Umbilical cord (tissue), 2 donors: ENCODE measurements around the gene TMX1. TPM values are rescaled to one million over a fixed set of nuclear protein-coding genes. Genes with fewer than 3 reads are reported as not detected.

Experiments used
- DNase-seq: peaks from one replicate; pipeline ENCODE4 v3.0.0-alpha.2; 2015; ENCODE audit warnings: low spot score
- total RNA-seq: library from RNA; depleted of rRNA; stranded (reverse); fragments of >200 nt; gene quantifications from one replicate; pipeline ENCODE4 v1.2.3, GENCODE V29; 2014; ENCODE audit warnings: low replicate concordance; ENCODE audit not compliant: insufficient read depth

Gene TMX1
- total RNA-seq, 1 donor from 2014 or later: 44.8 TPM

- DNase-seq: no peak
Observed at GRCh38 chr14:51293149-51293911, 53.3 kb downstream of the TMX1 start.

DNA sequence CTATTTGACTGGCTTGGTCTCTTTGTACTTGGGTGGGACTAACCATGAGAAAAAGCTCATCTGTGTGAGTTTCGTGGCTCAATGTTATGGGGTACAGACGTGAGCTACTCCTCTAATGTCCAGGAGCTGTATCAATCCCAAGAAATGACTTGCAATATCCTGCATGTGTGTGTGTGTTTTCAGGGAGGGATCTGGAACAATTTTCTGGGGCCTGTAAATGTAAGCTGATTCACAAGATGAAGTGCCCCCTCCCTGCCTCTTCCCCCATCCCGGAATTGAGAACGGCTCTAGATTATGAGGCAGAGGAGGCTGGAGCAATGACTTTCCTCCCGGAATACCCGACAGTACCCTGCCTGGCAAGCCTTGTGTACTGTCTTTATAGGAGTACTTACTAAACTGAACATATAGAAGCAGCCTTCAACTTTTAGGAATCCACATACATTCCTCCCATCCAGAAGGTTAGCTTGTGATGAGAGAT is 53.9 kb downstream of the TMX1 start:
- no peak for DNase-seq

DNA sequence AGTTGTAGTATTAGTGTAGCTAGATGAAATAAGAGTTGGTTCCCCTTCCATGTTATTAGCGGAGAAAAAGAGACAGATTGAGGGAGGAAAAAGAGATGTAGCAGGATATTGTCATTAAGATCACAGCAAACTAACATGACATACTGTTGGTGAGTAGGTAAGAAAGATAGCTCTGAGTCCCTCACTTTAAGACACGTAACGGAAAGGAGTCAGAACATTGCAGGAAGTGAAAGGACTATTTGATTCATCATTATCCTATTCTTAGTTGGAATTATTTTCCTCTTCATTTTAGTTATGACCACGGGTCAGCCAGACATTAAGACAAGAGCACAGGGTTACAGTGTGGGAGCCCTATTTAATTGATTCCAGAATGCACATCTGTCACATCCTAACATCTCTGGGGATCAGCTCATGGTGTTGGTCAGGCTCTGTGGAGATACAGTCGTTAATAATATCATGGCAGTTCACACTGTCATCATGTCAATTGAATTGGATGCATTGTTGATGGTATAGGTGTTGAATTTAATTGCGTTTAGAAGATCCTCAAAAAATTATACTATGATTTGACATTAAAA is 55.0 kb downstream of the TMX1 start:
- no peak for DNase-seq

DNA sequence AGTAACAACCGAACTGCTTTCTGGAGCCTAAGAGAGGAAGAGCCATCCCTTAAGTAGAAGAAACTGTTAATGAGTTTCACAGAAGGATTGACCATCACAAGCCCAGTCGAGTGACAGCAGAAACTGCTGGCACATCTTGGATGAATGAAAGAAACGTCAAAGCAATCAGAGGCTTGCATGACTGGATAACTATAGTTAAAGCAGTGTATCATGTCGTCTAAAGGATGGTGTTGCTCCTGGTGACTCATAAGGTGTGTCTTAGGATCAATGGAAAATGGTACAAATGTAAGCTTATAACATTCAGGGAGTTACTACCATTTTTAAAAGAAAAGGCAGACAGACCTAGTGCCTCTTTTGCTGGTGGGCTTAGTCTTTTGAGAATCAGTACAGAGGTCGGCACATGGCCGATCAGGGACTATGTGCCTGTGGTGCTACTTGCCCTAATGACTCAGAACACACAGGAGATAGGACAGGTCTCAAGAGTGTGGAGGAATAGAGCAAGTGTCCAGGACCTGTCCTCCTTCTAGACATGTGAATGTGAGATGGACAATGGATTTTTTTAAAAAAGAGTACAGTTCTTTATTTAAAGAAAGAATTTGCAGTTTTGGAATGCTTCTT is 55.7 kb downstream of the TMX1 start:
- no peak for DNase-seq

DNA sequence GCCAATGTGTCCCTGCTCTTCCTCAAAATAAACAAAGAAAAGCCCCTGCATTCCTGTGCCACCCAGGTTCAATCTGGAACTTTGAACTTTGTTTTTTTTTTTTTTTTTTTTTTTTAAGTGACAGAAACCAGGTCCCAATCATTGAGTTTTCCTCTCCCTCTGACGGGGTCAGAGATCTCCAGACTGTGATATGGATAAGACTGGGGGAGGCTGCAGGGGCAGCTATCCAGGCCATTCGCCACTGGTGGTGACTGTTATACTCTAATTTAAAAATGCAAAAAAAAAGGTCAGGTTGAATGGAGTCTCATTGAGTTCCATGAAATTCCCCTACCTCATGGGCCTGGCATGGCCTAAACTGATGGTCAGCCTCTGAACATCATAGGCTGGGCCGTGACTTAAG is 57.0 kb downstream of the TMX1 start:
- DNase-seq: no peak

GRCh38 chr14:51298895-51299294 is 58.8 kb downstream of the TMX1 start:
- no peak for DNase-seq

DNA sequence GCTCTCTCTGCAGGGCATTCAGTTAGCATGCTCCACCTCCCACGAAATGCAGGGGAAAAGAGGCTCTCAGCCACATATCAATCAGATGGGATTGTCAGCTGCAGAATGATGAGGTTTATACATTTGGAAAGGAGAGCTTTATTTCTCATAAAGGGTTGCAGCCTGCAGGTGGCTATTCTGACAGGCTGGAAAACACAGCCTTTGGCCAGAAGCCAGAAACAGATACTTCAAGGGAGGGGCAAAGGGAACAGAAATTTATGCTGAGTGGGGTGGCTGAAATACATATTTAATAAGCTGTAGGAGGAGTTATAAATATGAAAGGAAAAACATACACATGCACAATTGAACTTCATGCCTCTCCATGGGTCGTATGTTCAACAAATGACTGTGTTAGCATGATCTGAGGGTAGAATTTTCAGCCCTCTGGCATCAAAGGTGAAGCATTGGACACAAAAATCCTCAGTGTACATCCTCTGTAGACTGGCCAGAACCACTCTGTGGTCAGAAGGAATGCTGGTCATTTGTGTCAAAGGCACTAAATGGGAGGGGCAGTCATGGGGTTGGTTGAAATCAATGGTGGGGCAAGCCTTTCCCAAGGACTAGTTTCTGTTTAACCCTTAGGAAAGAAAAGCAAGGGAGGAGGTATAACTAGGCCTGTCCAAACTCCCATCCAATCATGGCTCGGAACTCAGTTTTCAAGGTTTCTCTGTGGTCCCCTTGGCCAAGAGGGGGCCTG is 62.4 kb downstream of the TMX1 start:
- DNase-seq: peak; percentile 24

DNA sequence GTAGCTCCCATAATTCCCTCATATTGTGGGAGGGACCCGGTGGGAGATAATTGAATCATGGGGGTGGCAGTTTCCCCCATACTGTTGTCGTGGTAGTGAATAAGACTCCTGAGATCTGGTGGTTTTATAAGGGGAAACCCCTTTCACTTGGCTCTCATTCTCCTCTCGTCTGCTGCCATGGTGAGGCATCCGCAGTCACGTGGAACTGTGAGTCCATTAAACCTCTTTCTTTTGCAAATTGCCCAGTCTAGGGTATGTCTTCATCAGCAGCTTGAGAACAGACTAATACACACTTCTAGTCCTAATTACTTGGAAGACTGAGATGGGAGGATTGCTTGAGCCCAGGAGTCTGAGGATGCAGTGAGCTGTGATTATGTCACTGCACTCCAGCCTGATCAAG is 64.4 kb downstream of the TMX1 start:
- DNase-seq: no peak

- DNase-seq: peak; percentile 93
Observed at GRCh38 chr14:51304941-51305340, 64.9 kb downstream of the TMX1 start.

DNA sequence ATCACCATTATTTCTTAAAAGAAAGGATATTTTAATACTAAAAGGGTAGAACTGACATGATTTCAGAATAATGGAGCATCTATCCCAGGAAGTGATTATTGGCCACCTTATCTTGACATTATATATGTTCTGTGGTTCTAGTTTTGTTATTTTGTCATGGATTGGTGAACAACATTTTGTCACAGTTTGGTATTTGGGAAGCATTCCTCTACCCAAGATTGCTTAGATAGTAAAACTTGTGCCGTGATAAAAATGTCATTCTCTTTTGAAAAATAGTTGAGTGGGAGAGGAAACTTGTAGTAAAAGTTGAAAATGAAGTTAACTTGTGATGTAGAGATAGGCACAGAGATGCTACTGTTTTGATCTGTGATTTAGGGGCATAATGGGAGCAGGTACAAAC is 65.7 kb downstream of the TMX1 start:
- DNase-seq: peak; percentile 32

Other genes with a start within 250 kb of the TMX1 start
- 30.8 TPM for gene TRIM9, start 145.1 kb upstream of the TMX1 start, total RNA-seq